LNCaP clone FGC (cell line): ENCODE data around the gene SEPTIN8.

Experiments
- DNase-seq: peaks from one replicate; pipeline ENCODE4 v3.0.0-alpha.2; 2011; ENCODE audit warnings: low read depth
- H3K4me3 ChIP-seq: 2 replicates; pipeline ENCODE4 v1.5.1; 2011; ENCODE audit warnings: mild to moderate bottlenecking, low read depth, low read length, control low read depth
- TF ChIP-seq, protein P1 (sequence below): IDR thresholded peaks from 2 replicates; pipeline ENCODE4 v1.5.1; 2012; ENCODE audit warnings: mild to moderate bottlenecking; ENCODE audit not compliant: control insufficient read depth, insufficient read depth; ENCODE audit errors: extremely low read depth

The SEPTIN8 gene

DNA sequence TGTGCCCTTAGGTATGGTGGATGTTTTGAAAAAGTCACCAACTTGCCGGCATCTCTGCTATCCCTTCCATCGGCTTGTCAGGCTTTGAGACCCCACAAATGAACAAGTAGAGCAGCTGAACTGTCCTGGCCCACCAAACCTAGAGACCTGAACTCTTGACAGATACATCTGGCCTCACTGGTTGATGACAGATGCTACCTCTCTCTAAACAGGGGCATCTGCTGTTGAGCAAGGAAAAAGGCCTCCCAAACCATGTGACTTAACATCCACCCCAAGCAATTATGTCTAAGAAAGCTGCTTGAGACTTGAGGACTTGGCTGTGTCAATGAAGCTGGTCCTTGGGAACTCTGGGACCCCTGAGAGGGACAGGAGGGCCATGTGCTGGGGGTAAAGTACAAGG, 27.5 kb downstream of the SEPTIN8 start:
- no peak for DNase-seq
- TF ChIP-seq, protein P1, sequence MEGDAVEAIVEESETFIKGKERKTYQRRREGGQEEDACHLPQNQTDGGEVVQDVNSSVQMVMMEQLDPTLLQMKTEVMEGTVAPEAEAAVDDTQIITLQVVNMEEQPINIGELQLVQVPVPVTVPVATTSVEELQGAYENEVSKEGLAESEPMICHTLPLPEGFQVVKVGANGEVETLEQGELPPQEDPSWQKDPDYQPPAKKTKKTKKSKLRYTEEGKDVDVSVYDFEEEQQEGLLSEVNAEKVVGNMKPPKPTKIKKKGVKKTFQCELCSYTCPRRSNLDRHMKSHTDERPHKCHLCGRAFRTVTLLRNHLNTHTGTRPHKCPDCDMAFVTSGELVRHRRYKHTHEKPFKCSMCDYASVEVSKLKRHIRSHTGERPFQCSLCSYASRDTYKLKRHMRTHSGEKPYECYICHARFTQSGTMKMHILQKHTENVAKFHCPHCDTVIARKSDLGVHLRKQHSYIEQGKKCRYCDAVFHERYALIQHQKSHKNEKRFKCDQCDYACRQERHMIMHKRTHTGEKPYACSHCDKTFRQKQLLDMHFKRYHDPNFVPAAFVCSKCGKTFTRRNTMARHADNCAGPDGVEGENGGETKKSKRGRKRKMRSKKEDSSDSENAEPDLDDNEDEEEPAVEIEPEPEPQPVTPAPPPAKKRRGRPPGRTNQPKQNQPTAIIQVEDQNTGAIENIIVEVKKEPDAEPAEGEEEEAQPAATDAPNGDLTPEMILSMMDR, result no peak
- H3K4me3 ChIP-seq, result no peak overlapping the region

DNA sequence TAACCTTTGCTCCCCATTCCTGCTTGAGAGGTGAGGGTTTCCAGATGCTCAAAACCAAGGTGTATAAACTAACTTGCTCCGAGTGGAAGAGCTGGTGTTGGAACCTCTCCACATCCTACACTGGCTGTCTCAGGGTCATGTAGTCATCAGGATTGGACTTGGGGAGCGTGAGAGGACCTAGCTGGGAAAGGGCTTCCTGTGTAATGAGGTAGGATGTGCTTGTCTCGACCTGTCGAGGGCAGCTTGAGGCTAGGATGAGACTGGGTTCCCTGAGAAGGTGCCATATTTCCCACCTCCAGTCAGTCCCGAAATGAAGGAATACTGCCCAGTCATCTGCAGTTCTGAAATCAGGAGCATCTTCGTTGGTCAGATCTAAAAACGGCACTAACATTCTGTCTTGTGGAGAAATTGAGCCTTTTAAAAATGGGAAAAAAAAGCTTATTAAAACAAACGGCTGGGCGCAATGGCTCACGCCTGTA, 28.5 kb downstream of the SEPTIN8 start:
- no peak overlapping the region for H3K4me3 ChIP-seq
- TF ChIP-seq, protein P1, result no peak
- DNase-seq, result no peak

DNA sequence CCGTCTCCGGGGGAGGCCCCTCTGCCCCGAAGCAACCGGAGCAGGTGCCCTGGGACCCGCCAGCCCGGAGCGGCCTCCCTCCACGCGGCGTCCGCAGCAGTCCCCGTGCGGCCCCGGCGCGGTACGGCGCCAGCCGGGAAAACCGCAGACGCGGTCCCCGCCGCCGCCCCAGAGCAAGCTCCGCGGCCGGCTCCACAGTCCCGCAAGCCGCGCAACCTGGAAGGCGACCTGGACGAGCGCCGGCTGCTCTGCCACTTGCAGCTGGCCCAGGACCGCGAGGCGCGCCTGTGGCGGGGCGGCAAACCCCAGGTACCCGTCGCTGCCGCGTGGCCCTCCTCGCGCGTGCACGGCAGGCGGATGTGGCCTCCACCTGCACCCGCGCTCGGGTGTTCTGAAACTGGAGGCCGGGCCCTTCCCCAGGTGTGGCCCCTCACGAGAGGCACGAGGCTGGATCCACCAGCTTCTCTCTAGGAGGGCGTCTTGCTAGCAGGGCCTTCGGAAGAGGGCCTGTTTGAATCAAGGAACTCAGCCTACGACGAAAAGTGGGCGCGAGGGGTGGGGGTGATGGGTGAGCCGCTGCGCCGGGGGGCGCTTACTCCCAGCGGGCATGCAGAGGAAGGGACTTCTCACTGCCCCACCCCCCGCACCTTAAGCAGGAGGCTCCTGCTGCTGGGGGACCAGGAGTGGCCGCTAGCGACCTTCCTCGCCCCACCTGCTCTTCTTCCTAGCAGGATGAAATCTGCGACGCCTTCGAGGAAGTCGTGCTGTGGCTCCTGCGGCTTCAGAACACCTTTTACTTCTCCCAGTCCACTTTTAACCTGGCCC, 29.2 kb downstream of the SEPTIN8 start:
- TF ChIP-seq, protein P1, result no peak
- no peak for DNase-seq
- no peak overlapping the region for H3K4me3 ChIP-seq

DNA sequence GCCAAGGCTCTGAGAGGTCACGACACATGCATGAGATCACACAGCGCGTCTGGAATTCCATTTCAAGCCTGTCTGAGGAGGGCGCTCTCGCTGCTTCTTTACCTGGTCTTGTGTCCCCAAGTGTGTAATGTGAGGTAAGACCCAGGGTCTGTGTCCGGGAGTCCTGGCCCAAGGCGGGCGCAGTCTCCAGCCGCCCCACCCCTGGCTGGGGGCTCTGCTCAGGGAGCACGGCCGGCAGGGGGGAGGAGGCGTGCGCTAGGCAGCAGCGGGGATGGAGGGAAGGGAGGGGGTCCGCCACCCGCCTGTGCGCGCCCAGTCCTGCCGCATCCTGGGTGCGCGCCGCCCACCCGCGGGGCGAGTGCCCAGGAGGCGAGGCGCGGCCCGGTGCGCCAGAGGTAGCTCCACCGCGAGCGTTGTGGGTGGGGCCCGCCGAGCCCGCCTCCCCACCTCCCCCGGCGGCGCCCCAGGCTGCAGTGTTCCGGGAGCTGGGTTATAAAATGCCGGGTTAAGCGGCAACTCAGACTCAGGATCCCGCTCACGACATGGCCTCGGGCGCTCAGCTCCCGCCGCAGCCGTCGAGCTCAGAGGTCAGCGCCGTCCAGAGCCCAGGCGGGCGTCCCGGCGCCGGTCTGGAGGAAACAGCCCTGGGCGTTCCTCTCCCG, 30.0 kb downstream of the SEPTIN8 start, which contains the start of gene CCNI2:
Gene CCNI2 (plus strand): TSS at position 473 of the 662 bp plus-strand sequence. CDS start 70 bp downstream, at position 543.
- TF ChIP-seq, protein P1, result no peak

DNA sequence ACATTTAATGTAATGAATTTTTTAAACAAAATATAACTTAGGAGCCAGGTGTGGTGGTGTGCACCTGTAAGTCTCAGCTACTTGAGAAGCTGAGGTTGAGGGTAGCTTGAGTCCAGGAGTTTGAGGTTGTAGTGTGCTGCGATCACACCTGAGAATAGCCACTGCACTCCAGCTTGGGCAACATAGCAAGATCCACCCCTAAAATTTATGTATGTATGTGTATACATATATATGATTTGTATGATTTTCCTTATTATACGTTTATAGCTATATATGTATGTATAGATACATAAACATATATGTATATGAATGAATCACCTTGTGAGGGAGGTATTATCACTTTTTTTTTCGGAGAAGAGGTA, 30.5 kb downstream of the SEPTIN8 start:
- DNase-seq, result no peak
- H3K4me3 ChIP-seq, result no peak overlapping the region
- TF ChIP-seq, protein P1, result no peak

More for the DNA sequence above, 30.0 kb downstream of the SEPTIN8 start, which contains the start of gene CCNI2:
- DNase-seq, result no peak
- no peak within 1 kb of the TSS for H3K4me3 ChIP-seq

DNA sequence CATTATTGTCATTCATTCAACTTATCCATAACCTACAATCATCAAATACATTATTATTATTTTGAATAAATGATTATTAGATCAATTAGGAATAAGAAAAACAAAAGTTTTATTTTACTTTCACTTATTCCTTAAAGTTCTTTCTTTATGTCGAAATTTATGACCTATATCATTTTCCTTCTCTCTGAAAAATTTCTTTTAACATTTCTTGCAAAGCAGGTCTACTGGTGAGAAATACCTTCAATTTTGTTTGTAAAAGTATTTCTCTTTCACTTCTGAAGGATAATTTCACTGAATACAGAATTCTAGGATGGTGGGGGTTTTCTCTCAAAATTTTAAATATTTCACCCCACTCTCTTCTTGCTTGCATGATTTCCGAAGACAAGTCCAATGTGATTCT, 32.4 kb downstream of the SEPTIN8 start:
- H3K4me3 ChIP-seq, result no peak overlapping the region
- TF ChIP-seq, protein P1, result no peak
- no peak for DNase-seq
